PC-3 (cell line): ENCODE measurements around the gene ENOX2. TPM values are rescaled to one million over a fixed set of nuclear protein-coding genes. Genes with fewer than 3 reads are reported as not detected.

Experiments
- ATAC-seq: fragments of 200-7000 bp; cut with Tn5 transposase; 2 replicates; pipeline ENCODE4 v1.9.1; 2020; ENCODE audit warnings: mild to moderate bottlenecking, moderate library complexity
- BruUV-seq: library from RNA; stranded (reverse); fragments of 400-500 nt; replicated peaks from 2 replicates; lab custom pipeline; 2021; lab: Mats Ljungman, UMichigan
- CTCF ChIA-PET: fragments of 300-600 bp; sonication (Branson Sonifier 250); formaldehyde crosslinking; loops from one replicate; lab custom pipeline; 2022; ENCODE audit warnings: antibody characterized with exemption; lab: Charles Lee
- POLR2A ChIA-PET: fragments of 300-600 bp; sonication (Branson Sonifier 250); formaldehyde crosslinking; loops from one replicate; lab custom pipeline; 2022; ENCODE audit warnings: antibody characterized with exemption; ENCODE audit not compliant: unreplicated experiment; lab: Charles Lee
- DNase-seq: peaks from one replicate; pipeline ENCODE4 v3.0.0-alpha.2; 2015
- H2AFZ ChIP-seq: fragments of 300-600 bp; sonication (generic); 2 replicates; pipeline ENCODE4 v1.6.0; 2016; ENCODE audit warnings: antibody characterized with exemption, low read length
- H3F3A ChIP-seq: fragments of 300-600 bp; sonication (generic); one replicate; pipeline ENCODE4 v1.6.0; 2017; ENCODE audit warnings: antibody characterized with exemption, low read length, control low read depth, mild to moderate bottlenecking; ENCODE audit not compliant: unreplicated experiment
- H3K27ac ChIP-seq: fragments of 300-600 bp; sonication (generic); 2 replicates; pipeline ENCODE4 v1.5.1; 2016; ENCODE audit warnings: mild to moderate bottlenecking, low read length
- H3K27me3 ChIP-seq: fragments of 300-600 bp; sonication (generic); 2 replicates; pipeline ENCODE4 v1.6.1; 2016; ENCODE audit warnings: low read length, mixed read lengths
- H3K36me3 ChIP-seq: fragments of 300-600 bp; sonication (generic); 2 replicates; pipeline ENCODE4 v1.6.1; 2016; ENCODE audit warnings: low read depth, mixed run types, low read length, mixed read lengths
- H3K4me1 ChIP-seq: fragments of 300-600 bp; sonication (generic); 2 replicates; pipeline ENCODE4 v1.5.1; 2016; ENCODE audit warnings: low read length; ENCODE audit not compliant: insufficient read depth
- H3K4me2 ChIP-seq: fragments of 300-600 bp; sonication (generic); 2 replicates; pipeline ENCODE4 v1.6.0; 2016; ENCODE audit warnings: low read length
- H3K4me3 ChIP-seq: fragments of 300-600 bp; sonication (generic); 2 replicates; pipeline ENCODE4 v1.5.1; 2016; ENCODE audit warnings: mild to moderate bottlenecking, low read length, mixed read lengths
- H3K79me2 ChIP-seq: fragments of 300-600 bp; sonication (generic); 2 replicates; pipeline ENCODE4 v1.6.1; 2017; ENCODE audit warnings: low read length, mixed read lengths
- H3K9ac ChIP-seq: fragments of 300-600 bp; sonication (generic); 2 replicates; pipeline ENCODE4 v1.6.0; 2016; ENCODE audit warnings: mild to moderate bottlenecking, low read length
- H3K9me2 ChIP-seq: fragments of 300-600 bp; sonication (generic); replicated peaks from 2 replicates; pipeline ENCODE4 v1.6.1; 2016; ENCODE audit warnings: mixed run types, low read length, mixed read lengths
- H3K9me3 ChIP-seq: fragments of 300-600 bp; sonication (generic); 2 replicates; pipeline ENCODE4 v1.6.1; 2016; ENCODE audit warnings: low read length, mixed read lengths
- H4K20me1 ChIP-seq: fragments of 300-600 bp; sonication (generic); 2 replicates; pipeline ENCODE4 v1.6.1; 2016; ENCODE audit warnings: low read length, mixed read lengths
- EZH2 ChIP-seq: fragments of 300-600 bp; sonication (generic); IDR thresholded peaks from one replicate; pipeline ENCODE4 v1.6.1; 2017; ENCODE audit warnings: antibody characterized with exemption, mild to moderate bottlenecking, low read length; ENCODE audit not compliant: unreplicated experiment
- EZH2phosphoT487 ChIP-seq: fragments of 300-600 bp; sonication (generic); IDR thresholded peaks from 2 replicates; pipeline ENCODE4 v1.6.1; 2018; ENCODE audit warnings: mild to moderate bottlenecking, antibody characterized with exemption, low read length, borderline replicate concordance
- intact Hi-C: fragments of 100-400 bp; cut with micrococcal nuclease; formaldehyde crosslinking; loops from 2 replicates; pipeline ENCODE4 v1.9.0; 2023
- total RNA-seq: library from RNA; depleted of rRNA; stranded (reverse); fragments of >200 nt; gene quantifications from 2 replicates; pipeline ENCODE4 v1.2.3, GENCODE V29; 2014
- TF ChIP-seq, protein P1 (sequence below): fragments of 300-600 bp; sonication (generic); conservative IDR thresholded peaks from 2 replicates; pipeline ENCODE4 v1.5.1; 2017; ENCODE audit warnings: antibody characterized with exemption, low read depth, mild to moderate bottlenecking, low read length

Gene ENOX2
- total RNA-seq, 1 experiment from 2014 or later: 11.8 TPM

DNA sequence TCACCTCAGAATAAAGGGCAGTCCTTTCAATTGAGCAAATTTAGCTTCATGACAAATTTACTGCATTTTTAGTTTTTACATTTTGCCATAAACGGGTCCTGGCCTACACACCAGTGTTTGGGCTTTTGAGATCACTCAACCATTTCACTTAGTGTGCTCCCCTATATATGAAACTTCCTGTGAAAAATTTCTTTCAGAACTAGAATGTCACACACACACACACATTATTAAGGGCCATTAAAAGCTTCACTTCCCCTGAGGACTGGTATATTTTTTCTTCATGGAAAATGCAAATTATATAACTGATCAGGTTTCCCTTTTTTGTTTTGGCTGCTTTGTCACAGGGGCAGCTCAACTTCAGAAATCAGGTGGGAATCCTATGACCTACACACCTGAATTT lies 206.5 kb downstream of the ENOX2 start:
- no peak for ATAC-seq
- TF ChIP-seq EZH2phosphoT487 (no peak), EZH2 (no peak)
- TF ChIP-seq, protein P1, sequence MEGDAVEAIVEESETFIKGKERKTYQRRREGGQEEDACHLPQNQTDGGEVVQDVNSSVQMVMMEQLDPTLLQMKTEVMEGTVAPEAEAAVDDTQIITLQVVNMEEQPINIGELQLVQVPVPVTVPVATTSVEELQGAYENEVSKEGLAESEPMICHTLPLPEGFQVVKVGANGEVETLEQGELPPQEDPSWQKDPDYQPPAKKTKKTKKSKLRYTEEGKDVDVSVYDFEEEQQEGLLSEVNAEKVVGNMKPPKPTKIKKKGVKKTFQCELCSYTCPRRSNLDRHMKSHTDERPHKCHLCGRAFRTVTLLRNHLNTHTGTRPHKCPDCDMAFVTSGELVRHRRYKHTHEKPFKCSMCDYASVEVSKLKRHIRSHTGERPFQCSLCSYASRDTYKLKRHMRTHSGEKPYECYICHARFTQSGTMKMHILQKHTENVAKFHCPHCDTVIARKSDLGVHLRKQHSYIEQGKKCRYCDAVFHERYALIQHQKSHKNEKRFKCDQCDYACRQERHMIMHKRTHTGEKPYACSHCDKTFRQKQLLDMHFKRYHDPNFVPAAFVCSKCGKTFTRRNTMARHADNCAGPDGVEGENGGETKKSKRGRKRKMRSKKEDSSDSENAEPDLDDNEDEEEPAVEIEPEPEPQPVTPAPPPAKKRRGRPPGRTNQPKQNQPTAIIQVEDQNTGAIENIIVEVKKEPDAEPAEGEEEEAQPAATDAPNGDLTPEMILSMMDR: no peak
- BruUV-seq: no TSS peak

DNA sequence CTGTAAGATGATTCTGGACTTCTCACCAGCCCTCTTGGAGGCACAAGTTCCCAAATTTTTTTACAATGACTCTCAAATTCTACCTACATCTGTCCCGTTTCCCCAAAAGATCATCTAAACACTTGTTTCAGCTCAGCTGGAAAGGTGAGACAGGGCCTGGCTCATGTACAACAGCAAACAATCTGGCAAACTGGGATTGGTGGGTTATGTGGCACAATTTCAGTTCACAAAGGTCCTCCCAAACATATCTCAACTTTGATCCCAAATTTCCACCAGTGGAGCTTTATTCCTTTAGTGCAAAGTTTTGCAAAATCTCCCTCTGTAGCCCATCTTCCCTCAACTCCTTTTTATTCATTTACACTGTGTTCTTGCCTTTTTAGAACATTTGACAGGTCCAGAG lies 207.1 kb downstream of the ENOX2 start:
- Histone ChIP-seq H3K4me1 (no peaks in the 10 kb centered on the region), H3K36me3 (no peaks in the 10 kb centered on the region), H4K20me1 (no peaks in the 10 kb centered on the region), H3K9me2 (no peaks in the 10 kb centered on the region), H3K4me3 (no peak overlapping the region), H3K79me2 (no peaks in the 10 kb centered on the region), H3K27ac (no peak overlapping the region), H3F3A (no peaks in the 10 kb centered on the region), H3K4me2 (no peak overlapping the region), H3K9ac (no peak overlapping the region), H3K27me3 (no peaks in the 10 kb centered on the region), H2AFZ (no peak overlapping the region), H3K9me3 (no peaks in the 10 kb centered on the region)
- ChIA-PET POLR2A (no interaction called here), CTCF (no interaction called here)
- TF ChIP-seq EZH2phosphoT487 (no peak), EZH2 (no peak)
- TF ChIP-seq, protein P1: no peak
- no TSS peak for BruUV-seq
- intact Hi-C loops: no loop called here
- ATAC-seq (no peak), DNase-seq (no peak)

More for the DNA sequence above, 206.5 kb downstream of the ENOX2 start:
- CTCF ChIA-PET: no interaction called here
- Histone ChIP-seq H3K4me2 (no peak overlapping the region), H2AFZ (no peak overlapping the region), H3K9me2 (no peaks in the 10 kb centered on the region), H4K20me1 (no peaks in the 10 kb centered on the region), H3K79me2 (no peaks in the 10 kb centered on the region), H3K27me3 (no peaks in the 10 kb centered on the region), H3K4me3 (no peak overlapping the region), H3K27ac (no peak overlapping the region), H3F3A (no peaks in the 10 kb centered on the region), H3K36me3 (no peaks in the 10 kb centered on the region), H3K9me3 (no peaks in the 10 kb centered on the region), H3K9ac (no peak overlapping the region), H3K4me1 (no peaks in the 10 kb centered on the region)
- intact Hi-C loops: no loop called here
- POLR2A ChIA-PET: no interaction called here
- no peak for DNase-seq

DNA sequence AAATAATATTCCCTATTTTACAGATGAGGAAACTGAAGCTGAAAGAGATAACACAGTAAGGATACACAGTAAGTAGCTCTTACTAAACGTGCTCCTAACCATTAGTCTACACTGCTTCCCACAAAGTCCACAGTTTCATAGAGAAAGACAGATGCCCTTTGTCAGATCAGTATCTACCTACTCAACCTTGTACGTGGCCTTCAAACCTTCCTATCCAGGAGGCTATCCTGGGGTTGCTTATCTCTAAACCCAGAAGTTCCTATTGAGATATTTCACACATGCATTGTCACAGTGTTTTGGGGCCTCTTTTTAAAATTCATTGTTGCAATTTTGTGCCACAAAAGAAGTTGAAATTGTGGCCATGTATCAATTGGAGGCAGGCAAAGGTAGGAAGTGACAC lies 208.0 kb downstream of the ENOX2 start:
- DNase-seq (no peak), ATAC-seq (no peak)
- TF ChIP-seq EZH2phosphoT487 (no peak), EZH2 (no peak)
- TF ChIP-seq, protein P1: no peak
- no peak overlapping the region for H2AFZ ChIP-seq
- no peak overlapping the region for H3K4me2 ChIP-seq
- BruUV-seq: no TSS peak
- no peaks in the 10 kb centered on the region for H3F3A ChIP-seq
- no peaks in the 10 kb centered on the region for H3K9me3 ChIP-seq
- intact Hi-C loops: no loop called here
- H3K36me3 ChIP-seq: no peaks in the 10 kb centered on the region
- no peaks in the 10 kb centered on the region for H3K27me3 ChIP-seq
- H3K79me2 ChIP-seq: no peaks in the 10 kb centered on the region
- H4K20me1 ChIP-seq: no peaks in the 10 kb centered on the region
- H3K4me3 ChIP-seq: no peak overlapping the region
- H3K27ac ChIP-seq: no peak overlapping the region
- POLR2A ChIA-PET: no interaction called here
- no peaks in the 10 kb centered on the region for H3K4me1 ChIP-seq
- no peaks in the 10 kb centered on the region for H3K9me2 ChIP-seq
- CTCF ChIA-PET: no interaction called here
- H3K9ac ChIP-seq: no peak overlapping the region
